Left ventricle myocardium superior (tissue), 1 donor: ENCODE measurements around the gene DPYSL3. TPM values are rescaled to one million over a fixed set of nuclear protein-coding genes. Genes with fewer than 3 reads are reported as not detected.

Source experiments
- ATAC-seq: fragments of 200-7000 bp; cut with Tn5 transposase; one replicate; pipeline ENCODE4 v1.9.1; 2020; ENCODE audit warnings: mild to moderate bottlenecking, moderate library complexity
- DNase-seq: peaks from one replicate; pipeline ENCODE4 v3.0.0-alpha.2; 2020
- intact Hi-C: fragments of 100-400 bp; cut with micrococcal nuclease; formaldehyde crosslinking; loops from one replicate; pipeline ENCODE4 v1.11.0; 2022
- total RNA-seq: library from RNA; stranded (reverse); fragmentation: NEBNext Ultra II Directional; extraction: Animal tissue kit (Norgen Biotek cat#: 25700); gene quantifications from one replicate; pipeline ENCODE4 v1.2.1, GENCODE V29; 2021
- donor health status: DM: no; HTN: yes; CAD: no; lungs with severe emphysema.

The DPYSL3 gene
- total RNA-seq, 1 donor from 2014 or later: 19.5 TPM

DNA sequence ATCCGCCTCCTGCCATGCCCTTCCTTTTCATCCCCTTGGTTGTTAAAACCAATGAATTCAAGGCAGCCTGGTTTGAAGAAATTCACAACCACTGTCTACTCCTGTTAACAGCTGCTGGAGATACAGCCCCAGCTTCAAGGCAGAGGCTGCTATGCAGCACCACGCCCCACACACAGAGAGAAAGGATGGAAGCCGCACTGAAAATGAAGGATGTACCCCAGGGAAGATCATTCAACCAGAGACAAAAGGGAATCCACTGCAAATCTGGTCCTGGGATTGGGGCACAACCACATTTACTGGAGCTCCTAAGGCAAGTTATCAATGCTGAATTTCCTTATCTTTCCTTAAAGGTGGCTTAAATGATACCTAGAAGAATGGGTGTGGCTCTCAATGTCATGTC is 58.7 kb downstream of the DPYSL3 start:
- ATAC-seq: no peak
- intact Hi-C loops: loop anchor here (5.0 kb wide), 2 partner anchors 106 to 126 kb away; no protein-coding TSS in a partner anchor
- no peak for DNase-seq

DNA sequence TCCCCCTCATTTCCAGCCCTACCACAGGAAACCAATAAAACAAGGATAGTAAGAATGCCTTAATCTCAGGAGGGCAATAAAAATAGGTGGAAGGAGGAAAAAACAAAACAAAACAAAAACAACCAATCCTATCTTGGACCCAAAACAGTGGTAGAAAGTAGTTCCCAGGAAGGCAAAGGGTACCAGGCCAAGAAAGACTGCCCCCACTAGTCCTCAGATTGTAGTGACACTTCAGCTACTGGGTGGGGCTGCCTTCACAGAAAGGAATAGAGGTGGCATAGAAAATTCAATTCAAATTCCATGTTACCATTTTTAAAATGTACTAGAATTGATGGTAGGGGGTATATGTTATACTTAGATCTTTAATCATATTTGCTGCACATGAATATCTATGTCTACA is 59.3 kb downstream of the DPYSL3 start:
- intact Hi-C loops: loop anchor here (5.0 kb wide), 2 partner anchors 107 to 127 kb away; no protein-coding TSS in a partner anchor
- DNase-seq: no peak
- no peak for ATAC-seq

DNA sequence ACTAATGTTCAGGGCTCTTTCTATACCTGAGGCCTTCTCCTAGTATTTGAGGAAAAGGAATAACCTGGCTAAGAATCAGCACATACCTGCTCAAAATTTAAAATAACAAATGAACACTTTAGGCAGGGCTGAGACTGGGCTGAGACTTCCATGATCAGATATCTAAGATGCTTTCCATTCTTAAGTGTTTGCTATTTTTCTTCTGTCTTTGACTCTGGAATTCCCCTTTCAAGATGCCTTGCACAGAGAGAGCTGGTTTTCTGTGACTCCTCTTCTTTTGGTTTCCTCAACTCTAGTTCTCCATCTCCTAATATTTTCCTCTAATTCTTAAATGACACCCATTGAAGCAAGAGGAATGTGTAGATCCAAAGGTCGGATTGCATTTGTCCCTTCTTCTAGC is 61.1 kb downstream of the DPYSL3 start:
- ATAC-seq: no peak
- intact Hi-C loops: no loop called here

DNA sequence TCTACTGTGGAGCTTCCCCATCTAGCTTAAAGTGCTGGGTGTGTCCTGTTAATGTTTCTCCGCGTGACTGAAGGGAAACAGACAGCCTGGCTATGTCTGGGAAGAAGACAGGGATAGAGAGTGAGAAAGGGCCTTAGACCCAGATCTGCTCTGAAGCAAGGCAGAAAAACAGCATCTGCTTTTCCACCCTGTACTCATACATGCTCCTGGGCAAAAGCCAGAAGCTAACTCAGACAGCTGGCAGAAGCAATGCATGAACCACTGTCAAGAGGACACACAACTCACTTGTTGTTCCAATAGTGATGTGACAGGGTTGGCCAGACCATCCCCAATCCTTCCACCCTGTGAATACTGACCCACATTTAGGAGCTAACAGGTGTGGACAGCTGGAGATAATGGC is 63.3 kb downstream of the DPYSL3 start:
- intact Hi-C loops: no loop called here
- ATAC-seq (peak; percentile 90), DNase-seq (no peak)

More for the DNA sequence above, 61.1 kb downstream of the DPYSL3 start:
- no peak for DNase-seq

- intact Hi-C loops: no loop called here
- DNase-seq: no peak
- ATAC-seq: no peak
Measured at GRCh38 chr5:147445917-147446316, 64.0 kb downstream of the DPYSL3 start.

- ATAC-seq (peak; percentile 58), DNase-seq (no peak)
- intact Hi-C loops: no loop called here
Measured at GRCh38 chr5:147445090-147445489, 64.8 kb downstream of the DPYSL3 start.

DNA sequence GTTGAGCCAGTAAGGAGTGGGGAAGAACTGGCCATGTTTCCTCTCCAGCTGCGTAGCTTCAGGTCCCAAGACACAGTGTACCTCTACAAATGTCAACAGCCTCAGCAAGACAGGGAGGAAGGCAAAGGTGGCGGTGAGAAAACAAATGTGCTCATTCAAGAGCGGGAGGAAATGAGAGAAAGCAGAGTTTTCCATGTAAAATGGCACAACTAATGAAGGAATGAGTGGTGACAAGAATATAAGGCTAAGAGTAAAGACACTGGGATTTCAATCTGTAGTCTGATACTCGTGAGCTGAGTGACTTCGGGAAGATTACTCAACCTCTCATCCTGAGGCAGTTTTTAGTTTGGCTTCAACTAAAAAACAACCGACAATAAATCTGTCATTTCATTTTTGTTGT is 67.6 kb downstream of the DPYSL3 start:
- intact Hi-C loops: no loop called here
- DNase-seq: no peak
- ATAC-seq: peak; percentile 22

GRCh38 chr5:147441191-147441695 is 68.6 kb downstream of the DPYSL3 start:
- intact Hi-C loops: no loop called here
- no peak for ATAC-seq
- DNase-seq: no peak

DNA sequence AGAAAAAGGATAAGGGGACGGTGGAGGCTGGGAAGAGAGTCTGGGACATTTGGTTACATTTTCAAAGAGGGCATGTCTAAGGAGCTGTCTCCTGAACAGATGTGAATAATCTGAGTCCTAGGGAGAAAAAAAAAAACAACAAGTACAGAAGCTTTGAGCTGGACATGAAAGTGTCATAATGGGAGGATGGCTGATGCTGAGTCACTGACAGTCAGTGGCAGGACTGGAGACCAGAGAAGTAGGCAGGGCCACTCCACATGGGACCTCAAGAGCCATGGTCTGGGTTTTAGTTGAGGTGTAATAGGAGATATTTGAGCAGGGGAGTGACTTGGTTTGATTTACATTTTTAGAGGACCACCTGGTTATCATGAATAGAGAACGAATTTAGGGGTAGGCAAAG is 70.6 kb downstream of the DPYSL3 start:
- no peak for ATAC-seq
- DNase-seq: no peak
- intact Hi-C loops: no loop called here

DNA sequence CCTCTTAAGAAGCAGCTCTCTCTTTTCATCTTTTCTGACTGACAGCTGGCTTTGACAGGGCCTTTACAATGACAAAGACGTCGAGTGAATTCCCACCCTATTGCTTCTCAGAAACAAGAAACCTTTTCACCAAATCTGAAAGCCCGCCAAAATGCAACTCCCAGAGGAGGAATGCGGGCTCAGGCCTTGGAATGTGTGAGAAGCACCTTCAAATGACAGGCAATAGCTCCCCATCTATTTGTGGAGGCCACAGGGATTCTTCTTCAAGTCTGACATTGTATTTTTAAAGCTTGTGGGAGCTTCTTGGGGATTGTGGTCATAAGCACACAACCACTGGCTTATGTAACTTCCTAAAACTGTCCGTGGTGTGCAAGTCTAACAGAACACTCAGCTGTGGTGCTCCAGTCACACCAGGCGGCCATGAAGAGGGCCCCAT is 72.7 kb downstream of the DPYSL3 start:
- intact Hi-C loops: no loop called here
- ATAC-seq: no peak
- no peak for DNase-seq

DNA sequence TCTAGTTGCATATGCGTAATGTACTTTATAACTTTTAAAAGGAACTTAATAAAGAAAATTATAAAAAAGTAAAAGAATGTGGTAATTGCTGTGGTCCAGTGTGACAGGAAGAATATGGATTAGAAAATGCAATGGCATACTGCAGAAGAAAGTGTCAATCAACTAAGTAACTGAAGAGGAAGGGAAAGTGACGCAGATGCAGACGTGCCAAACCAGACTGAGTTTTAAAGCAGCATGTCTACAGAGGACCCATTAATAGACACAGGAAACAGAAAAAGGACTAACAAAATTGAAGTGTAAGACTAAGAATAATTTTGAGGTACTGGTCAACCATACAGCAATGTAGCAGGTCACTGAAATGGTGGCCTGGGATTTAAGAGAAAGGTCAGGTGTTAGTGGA is 73.3 kb downstream of the DPYSL3 start:
- DNase-seq (no peak), ATAC-seq (no peak)
- intact Hi-C loops: no loop called here

GRCh38 chr5:147434049-147434448 is 75.8 kb downstream of the DPYSL3 start:
- intact Hi-C loops: no loop called here
- DNase-seq (no peak), ATAC-seq (no peak)

- intact Hi-C loops: no loop called here
- no peak for DNase-seq
- no peak for ATAC-seq
Measured at GRCh38 chr5:147432323-147432722, 77.5 kb downstream of the DPYSL3 start.

- no peak for DNase-seq
- ATAC-seq: no peak
- intact Hi-C loops: no loop called here
Measured at GRCh38 chr5:147431586-147431985, 78.3 kb downstream of the DPYSL3 start.

GRCh38 chr5:147430628-147431027 is 79.2 kb downstream of the DPYSL3 start:
- intact Hi-C loops: no loop called here
- DNase-seq (no peak), ATAC-seq (no peak)

- ATAC-seq: peak; percentile 73
- DNase-seq: no peak
- intact Hi-C loops: no loop called here
Measured at GRCh38 chr5:147427521-147428401, 82.1 kb downstream of the DPYSL3 start.

DNA sequence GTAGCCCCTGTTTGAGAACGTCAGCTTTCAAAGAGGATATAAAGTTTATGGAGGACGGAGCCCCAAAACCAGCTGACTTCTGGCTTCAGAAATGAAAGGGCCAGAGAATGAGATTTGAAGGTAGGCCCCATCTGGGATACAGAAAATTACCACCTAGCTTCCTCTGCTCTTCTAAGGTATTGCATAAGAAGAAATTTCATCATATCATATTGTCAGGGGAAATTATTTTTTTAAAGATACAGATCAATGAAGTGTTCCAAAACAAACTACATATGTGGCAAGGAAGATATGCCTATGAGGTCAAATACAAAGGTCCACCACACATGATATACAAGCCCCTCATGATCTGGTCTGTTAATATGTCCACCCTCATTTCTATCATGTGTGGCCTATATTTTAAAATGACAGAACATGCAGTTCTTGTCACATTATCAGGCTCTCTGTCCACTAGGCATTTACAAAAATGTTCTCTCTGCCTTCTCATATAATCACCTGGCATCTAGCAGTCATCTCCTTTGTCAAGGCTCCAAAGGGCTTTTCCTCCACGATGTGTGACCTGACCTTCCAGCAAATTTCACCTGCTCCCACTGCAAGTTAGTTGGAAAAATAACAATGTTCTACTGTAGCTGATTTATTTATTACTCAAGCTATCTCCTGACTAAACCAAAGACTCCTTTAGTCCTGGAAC is 83.1 kb downstream of the DPYSL3 start:
- intact Hi-C loops: no loop called here
- no peak for ATAC-seq
- no peak for DNase-seq

GRCh38 chr5:147418613-147419012 is 91.3 kb downstream of the DPYSL3 start:
- ATAC-seq: no peak
- DNase-seq: no peak
- intact Hi-C loops: no loop called here

DNA sequence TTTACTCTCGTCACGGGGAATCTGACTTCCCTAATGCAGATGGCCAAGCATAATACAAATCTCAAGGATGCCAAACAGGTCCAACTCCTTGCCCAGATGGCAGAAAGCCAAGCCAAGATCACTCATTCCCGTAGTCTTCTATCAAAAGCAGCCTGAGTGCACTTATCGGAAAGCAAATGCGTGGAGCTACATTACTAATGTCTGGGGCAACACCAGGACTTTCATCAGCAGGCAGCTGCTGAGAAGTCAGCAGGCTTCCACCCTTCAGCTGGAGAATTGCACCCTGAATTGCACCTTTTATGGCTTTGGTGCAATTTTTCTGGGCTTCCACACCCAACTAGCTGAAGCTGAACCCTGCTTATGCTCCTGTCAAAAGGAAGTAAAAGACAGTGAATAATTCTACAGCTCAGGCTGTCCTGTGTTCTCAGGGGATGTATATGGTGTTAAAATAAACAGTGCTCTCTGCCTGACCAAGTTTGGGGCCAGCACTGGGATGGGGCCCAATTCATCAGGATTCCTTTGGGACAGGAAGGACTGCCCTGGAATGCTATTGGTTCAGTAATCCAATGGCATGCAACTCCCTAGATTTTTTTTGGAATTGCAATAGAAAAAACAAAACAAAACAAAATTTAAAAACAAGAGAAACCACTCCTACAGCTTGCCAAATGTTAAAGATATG is 92.6 kb downstream of the DPYSL3 start:
- DNase-seq (peak; percentile 49), ATAC-seq (peak; percentile 88)
- intact Hi-C loops: no loop called here

DNA sequence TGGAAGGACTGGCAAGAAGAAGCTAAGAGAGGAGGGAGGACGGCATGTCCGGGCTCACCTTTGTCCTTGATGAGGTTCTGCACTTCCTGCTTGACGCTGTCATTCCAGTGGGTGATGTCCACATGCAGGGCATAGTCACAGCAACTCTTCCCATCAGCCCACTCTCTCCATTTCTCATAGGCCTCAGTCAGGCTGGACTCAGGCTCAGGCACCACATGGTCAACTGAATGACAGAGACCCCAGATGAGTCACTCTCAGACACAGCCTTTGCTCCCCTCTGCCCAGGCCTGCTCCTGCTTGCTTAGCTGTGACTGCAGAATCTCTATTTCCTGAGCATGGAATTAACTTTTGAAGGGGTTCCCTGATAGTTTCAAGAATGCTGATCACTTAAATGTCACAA is 94.2 kb downstream of the DPYSL3 start:
- ATAC-seq (no peak), DNase-seq (no peak)
- intact Hi-C loops: no loop called here
